DOHH2 (cell line): Measurements from ENCODE around the gene CCDC197.

Experiments
- H3F3A ChIP-seq: fragments of 200-600 bp; sonication (generic), shearing (Covaris generic); 2 replicates; pipeline ENCODE4 v1.6.0; 2016; ENCODE audit warnings: antibody characterized with exemption, mild to moderate bottlenecking; ENCODE audit not compliant: control insufficient read depth, insufficient read depth
- H3K27ac ChIP-seq: fragments of 200-600 bp; sonication (generic); 2 replicates; pipeline ENCODE4 v1.5.1; 2014; ENCODE audit warnings: low read depth, mild to moderate bottlenecking, low read length, moderate library complexity
- H3K27me3 ChIP-seq: fragments of 200-600 bp; sonication (generic); 2 replicates; pipeline ENCODE4 v1.6.1; 2014; ENCODE audit warnings: mild to moderate bottlenecking, low read length, mixed read lengths; ENCODE audit not compliant: control insufficient read depth
- H3K36me3 ChIP-seq: fragments of 200-600 bp; sonication (generic); 2 replicates; pipeline ENCODE4 v1.6.1; 2014; ENCODE audit warnings: mild to moderate bottlenecking, low read length, moderate library complexity, mixed read lengths; ENCODE audit not compliant: control insufficient read depth
- H3K4me1 ChIP-seq: fragments of 200-600 bp; sonication (generic); 2 replicates; pipeline ENCODE4 v1.6.1; 2014; ENCODE audit warnings: mild to moderate bottlenecking, low read length, mixed read lengths; ENCODE audit not compliant: control insufficient read depth
- H3K4me2 ChIP-seq: fragments of 200-600 bp; sonication (generic); 2 replicates; pipeline ENCODE4 v1.6.0; 2014; ENCODE audit warnings: mild to moderate bottlenecking, low read length, moderate library complexity
- H3K4me3 ChIP-seq: fragments of 200-600 bp; sonication (generic); 2 replicates; pipeline ENCODE4 v1.5.1; 2014; ENCODE audit warnings: mild to moderate bottlenecking, low read length, mixed read lengths
- H3K79me2 ChIP-seq: fragments of 200-600 bp; sonication (generic); 2 replicates; pipeline ENCODE4 v1.6.1; 2014; ENCODE audit warnings: mild to moderate bottlenecking, low read length, mixed read lengths; ENCODE audit not compliant: control insufficient read depth
- H3K9me2 ChIP-seq: fragments of 200-600 bp; sonication (generic); replicated peaks from 2 replicates; pipeline ENCODE4 v1.6.1; 2014; ENCODE audit warnings: mild to moderate bottlenecking, low read length, mixed read lengths; ENCODE audit not compliant: control insufficient read depth
- H3K9me3 ChIP-seq: fragments of 200-600 bp; sonication (generic); 2 replicates; pipeline ENCODE4 v1.6.1; 2014; ENCODE audit warnings: antibody characterized with exemption, low read length, mixed read lengths; ENCODE audit not compliant: control insufficient read depth, insufficient read depth
- H4K20me1 ChIP-seq: fragments of 200-600 bp; sonication (generic); 2 replicates; pipeline ENCODE4 v1.6.0; 2014; ENCODE audit warnings: low read depth, mild to moderate bottlenecking, antibody characterized with exemption, low read length, moderate library complexity; ENCODE audit not compliant: control insufficient read depth, insufficient read depth
- EZH2phosphoT487 ChIP-seq: fragments of 200-600 bp; sonication (generic); IDR thresholded peaks from 2 replicates; pipeline ENCODE4 v1.6.1; 2017; ENCODE audit warnings: borderline replicate concordance, mild to moderate bottlenecking, antibody characterized with exemption, low read length, moderate library complexity, mixed read lengths
- TF ChIP-seq, protein P1 (sequence below): fragments of 200-600 bp; sonication (generic); IDR thresholded peaks from one replicate; pipeline ENCODE4 v1.5.1; 2014; ENCODE audit warnings: antibody characterized with exemption, mild to moderate bottlenecking, low read depth, low read length; ENCODE audit not compliant: poor library complexity, severe bottlenecking

Gene CCDC197

DNA sequence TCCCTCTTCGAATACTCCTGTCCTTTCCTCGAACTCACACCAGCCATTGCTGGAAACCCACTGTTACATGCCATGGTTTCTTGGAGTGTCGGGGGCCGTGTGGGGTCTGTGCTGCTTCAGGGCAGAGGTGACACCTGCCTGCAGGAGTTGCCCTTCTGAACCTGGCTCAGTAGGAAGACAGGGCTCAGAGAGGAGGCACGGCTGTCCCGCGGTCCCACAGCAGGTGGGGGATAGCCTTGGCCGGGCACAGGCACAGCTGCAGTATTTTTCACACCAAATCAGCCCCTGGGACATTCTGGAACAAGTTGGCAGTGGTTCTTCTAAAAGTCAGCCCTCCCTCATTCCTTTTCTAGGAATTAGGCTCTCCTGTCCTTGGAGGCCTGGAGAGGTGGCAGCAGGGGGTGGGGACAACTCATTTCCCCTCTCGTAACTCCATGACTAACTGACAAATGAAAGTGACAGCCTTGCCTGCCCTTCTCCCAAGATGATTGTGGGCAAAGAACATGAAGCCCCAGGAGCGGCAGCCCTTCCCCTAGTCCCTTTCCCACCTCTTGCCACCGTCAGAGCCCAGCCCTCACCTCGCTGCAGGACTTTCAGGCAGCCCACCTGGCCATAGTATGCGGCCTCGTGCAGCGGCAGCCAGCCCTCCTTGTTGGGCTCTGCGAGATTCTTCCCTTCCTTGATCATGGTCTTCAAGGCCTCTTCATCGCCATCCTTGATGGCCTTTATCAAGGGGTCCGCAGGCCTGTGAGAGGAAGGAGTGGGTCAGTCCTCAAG is 43.2 kb upstream of the CCDC197 start:
- Histone ChIP-seq H3K27me3 (no peaks in the 10 kb centered on the region), H3K4me2 (peak overlapping the region; percentile 97)

DNA sequence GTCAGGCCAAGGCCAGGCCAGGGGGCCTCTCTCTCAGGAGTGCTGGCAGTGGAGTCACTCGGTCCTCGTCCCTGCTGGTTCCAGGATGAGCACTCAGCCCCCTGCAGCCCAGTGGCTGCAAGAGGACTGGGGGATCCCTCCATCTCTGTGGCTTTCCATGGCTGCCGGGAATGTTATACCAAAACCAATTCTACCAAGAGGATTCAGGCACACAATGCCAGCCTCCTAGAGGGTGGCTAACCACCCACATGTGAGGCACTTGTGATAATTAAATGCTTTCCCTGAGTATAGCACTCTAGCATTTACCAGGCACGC is 42.6 kb upstream of the CCDC197 start:
- Histone ChIP-seq H3K79me2 (0 out of 2 replicates have a peak, but pooled peaks cover 6% of the 10 kb centered on the region), H3K9me3 (no peaks in the 10 kb centered on the region), H3K4me1 (peaks cover 68% of the 10 kb centered on the region), H3F3A (0 out of 2 replicates have a peak, but pooled peaks cover 5% of the 10 kb centered on the region), H3K4me3 (peak overlapping the region; percentile 77), H3K36me3 (peaks cover 3% of the 10 kb centered on the region; the same call in 1 of the 2 replicates), H3K4me2 (peak overlapping the region; percentile 97), H3K9me2 (no peaks in the 10 kb centered on the region), H4K20me1 (no peaks in the 10 kb centered on the region), H3K27me3 (no peaks in the 10 kb centered on the region), H3K27ac (peak overlapping the region; percentile 98; the same call in 1 of the 2 replicates)
- TF ChIP-seq, protein P1, sequence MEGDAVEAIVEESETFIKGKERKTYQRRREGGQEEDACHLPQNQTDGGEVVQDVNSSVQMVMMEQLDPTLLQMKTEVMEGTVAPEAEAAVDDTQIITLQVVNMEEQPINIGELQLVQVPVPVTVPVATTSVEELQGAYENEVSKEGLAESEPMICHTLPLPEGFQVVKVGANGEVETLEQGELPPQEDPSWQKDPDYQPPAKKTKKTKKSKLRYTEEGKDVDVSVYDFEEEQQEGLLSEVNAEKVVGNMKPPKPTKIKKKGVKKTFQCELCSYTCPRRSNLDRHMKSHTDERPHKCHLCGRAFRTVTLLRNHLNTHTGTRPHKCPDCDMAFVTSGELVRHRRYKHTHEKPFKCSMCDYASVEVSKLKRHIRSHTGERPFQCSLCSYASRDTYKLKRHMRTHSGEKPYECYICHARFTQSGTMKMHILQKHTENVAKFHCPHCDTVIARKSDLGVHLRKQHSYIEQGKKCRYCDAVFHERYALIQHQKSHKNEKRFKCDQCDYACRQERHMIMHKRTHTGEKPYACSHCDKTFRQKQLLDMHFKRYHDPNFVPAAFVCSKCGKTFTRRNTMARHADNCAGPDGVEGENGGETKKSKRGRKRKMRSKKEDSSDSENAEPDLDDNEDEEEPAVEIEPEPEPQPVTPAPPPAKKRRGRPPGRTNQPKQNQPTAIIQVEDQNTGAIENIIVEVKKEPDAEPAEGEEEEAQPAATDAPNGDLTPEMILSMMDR, result no peak
- TF ChIP-seq EZH2phosphoT487, result no peak

More for the DNA sequence above, 43.2 kb upstream of the CCDC197 start:
- Histone ChIP-seq H3K4me3 (peak overlapping the region; percentile 77), H3K9me2 (no peaks in the 10 kb centered on the region), H4K20me1 (no peaks in the 10 kb centered on the region), H3F3A (0 out of 2 replicates have a peak, but pooled peaks cover 3% of the 10 kb centered on the region), H3K27ac (no peak overlapping the region; the same call in 1 of the 2 replicates), H3K79me2 (0 out of 2 replicates have a peak, but pooled peaks cover 6% of the 10 kb centered on the region), H3K9me3 (no peaks in the 10 kb centered on the region), H3K36me3 (peaks cover 3% of the 10 kb centered on the region; the same call in 1 of the 2 replicates), H3K4me1 (peaks cover 63% of the 10 kb centered on the region)
- TF ChIP-seq EZH2phosphoT487, result no peak

DNA sequence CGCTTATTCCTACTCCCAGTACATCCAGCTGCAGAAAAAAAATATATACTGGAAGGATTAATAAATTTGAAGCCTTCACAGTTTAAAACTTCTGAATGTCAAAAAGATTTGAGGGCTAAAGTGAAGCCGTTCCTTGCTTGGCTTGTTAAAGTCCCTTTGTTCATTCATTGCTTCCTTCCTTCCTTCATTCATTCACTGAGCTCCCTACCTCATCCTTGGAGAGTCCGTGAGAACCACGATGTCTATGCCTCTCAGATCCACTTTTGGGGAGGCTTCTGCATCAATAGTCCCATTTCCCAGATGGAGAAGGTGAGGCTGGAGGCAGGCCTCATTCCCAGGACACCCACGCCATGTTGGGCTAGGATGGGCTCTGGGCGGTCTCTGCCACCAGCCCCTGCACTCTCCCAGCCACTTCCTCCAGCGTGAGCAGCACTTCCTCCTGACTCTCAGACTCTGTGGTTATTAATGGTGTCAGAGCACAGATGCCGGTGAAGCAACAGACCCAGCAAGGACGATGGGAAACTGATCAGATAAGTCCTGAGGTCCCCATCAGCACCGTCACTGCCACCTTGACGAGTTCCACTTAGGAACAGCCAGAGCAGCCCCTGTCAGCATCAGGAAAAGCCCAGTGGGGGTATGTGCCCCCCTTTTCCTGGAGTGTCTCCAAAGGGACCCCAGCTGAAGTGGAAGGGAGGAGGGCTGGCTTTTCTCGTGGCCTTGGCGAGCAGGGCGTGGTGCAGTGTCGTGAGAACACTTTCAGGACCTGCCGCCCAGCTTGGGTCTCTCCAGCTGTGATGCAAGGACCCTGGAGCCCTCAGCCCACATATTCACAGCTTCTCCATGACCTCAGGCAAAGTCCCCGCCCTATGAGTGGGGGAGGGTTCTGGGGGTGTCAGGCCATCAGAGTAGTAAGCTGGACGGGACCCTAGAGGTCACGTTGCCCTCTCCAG is 41.9 kb upstream of the CCDC197 start:
- no peaks in the 10 kb centered on the region for H4K20me1 ChIP-seq
- peak overlapping the region; percentile 97 for H3K4me2 ChIP-seq
- peak overlapping the region; percentile 77 for H3K4me3 ChIP-seq
- peak overlapping the region; percentile 98 for H3K27ac ChIP-seq
- peaks cover 9% of the 10 kb centered on the region for H3F3A ChIP-seq
- TF ChIP-seq, protein P1, result no peak
- no peak for TF ChIP-seq EZH2phosphoT487
- H3K27me3 ChIP-seq, result no peaks in the 10 kb centered on the region
- peaks cover 3% of the 10 kb centered on the region; the same call in 1 of the 2 replicates for H3K36me3 ChIP-seq
- peaks cover 75% of the 10 kb centered on the region for H3K4me1 ChIP-seq
- 0 out of 2 replicates have a peak, but pooled peaks cover 6% of the 10 kb centered on the region for H3K79me2 ChIP-seq
- H3K9me2 ChIP-seq, result no peaks in the 10 kb centered on the region
- no peaks in the 10 kb centered on the region for H3K9me3 ChIP-seq
